Testis (tissue), 2 donors: ENCODE measurements around the gene MYBPH.

Experiments used
- POLR2A ChIP-seq: fragments of 450-650 bp; IDR thresholded peaks from one replicate; pipeline ENCODE4 v1.6.1; 2017; ENCODE audit warnings: antibody characterized with exemption, mild to moderate bottlenecking, moderate library complexity
- TF ChIP-seq, protein P1 (sequence below), 3 experiments: fragments of 450-650 bp in 2 of 3; fragments of 200-600 bp in 1 of 3; sonication (generic) in 1 of 3; IDR thresholded peaks; one replicate each; pipeline ENCODE4 v1.5.1; 2016 to 2019; ENCODE audit warnings: antibody characterized with exemption in 3 of 3, mild to moderate bottlenecking in 2 of 3, moderate library complexity in 1 of 3

DNA sequence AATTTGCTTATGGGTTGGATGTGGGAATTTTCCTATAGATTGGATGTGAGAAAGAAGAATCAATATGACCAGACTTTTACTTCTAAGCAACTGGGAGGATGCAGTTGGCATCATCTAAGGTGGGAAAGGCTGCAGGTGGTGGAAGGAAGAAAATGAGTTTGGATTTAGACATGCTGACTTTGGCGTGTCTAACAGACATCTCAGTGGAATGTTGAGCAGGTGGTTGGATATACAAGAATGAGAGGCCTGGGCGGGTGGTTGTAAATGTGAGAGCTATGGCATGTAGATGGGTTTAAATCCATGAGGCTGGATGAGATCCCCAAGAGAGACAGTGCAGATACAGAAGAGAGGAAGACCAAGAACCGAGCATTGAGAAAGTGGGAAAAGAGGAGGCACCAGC is 37.6 kb downstream of the MYBPH start:
- TF ChIP-seq, protein P1, sequence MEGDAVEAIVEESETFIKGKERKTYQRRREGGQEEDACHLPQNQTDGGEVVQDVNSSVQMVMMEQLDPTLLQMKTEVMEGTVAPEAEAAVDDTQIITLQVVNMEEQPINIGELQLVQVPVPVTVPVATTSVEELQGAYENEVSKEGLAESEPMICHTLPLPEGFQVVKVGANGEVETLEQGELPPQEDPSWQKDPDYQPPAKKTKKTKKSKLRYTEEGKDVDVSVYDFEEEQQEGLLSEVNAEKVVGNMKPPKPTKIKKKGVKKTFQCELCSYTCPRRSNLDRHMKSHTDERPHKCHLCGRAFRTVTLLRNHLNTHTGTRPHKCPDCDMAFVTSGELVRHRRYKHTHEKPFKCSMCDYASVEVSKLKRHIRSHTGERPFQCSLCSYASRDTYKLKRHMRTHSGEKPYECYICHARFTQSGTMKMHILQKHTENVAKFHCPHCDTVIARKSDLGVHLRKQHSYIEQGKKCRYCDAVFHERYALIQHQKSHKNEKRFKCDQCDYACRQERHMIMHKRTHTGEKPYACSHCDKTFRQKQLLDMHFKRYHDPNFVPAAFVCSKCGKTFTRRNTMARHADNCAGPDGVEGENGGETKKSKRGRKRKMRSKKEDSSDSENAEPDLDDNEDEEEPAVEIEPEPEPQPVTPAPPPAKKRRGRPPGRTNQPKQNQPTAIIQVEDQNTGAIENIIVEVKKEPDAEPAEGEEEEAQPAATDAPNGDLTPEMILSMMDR (IDR thresholded peaks at IDR 0.05), result no peak
- TF ChIP-seq POLR2A, result no peak
